ENCODE measurements around the gene PLB1.

The PLB1 gene

GRCh38 chr2:28645553-28645952 is 149.7 kb downstream of the PLB1 start:
- Mint-ChIP-seq H3K4me1 (peaks cover 26 to 31% of the 10 kb centered on the region in 2 donors), H3K27me3 (no peaks in the 10 kb centered on the region), H3K4me3 (no peak overlapping the region), H3K36me3 (no peaks in the 10 kb centered on the region), H3K9me3 (no peaks in the 10 kb centered on the region), H3K27ac (no peak overlapping the region)
- DNase-seq, result no peak
- ATAC-seq (replicated peaks), result no peak

GRCh38 chr2:28647682-28648081 is 151.8 kb downstream of the PLB1 start:
- ATAC-seq (replicated peaks) (peak; percentile 43 to 66), DNase-seq (no peak)
- no peaks in the 10 kb centered on the region for H3K36me3 Mint-ChIP-seq
- peaks cover 27 to 33% of the 10 kb centered on the region in 2 donors for H3K4me1 Mint-ChIP-seq
- H3K27me3 Mint-ChIP-seq, result no peaks in the 10 kb centered on the region
- no peaks in the 10 kb centered on the region for H3K9me3 Mint-ChIP-seq
- H3K4me3 Mint-ChIP-seq, result no peak overlapping the region
- no peak overlapping the region for H3K27ac Mint-ChIP-seq

- ATAC-seq (replicated peaks) (peak; percentile 37 to 51), DNase-seq (no peak)
- no peaks in the 10 kb centered on the region for H3K27me3 Mint-ChIP-seq
- peak overlapping the region; percentile 83 for H3K27ac Mint-ChIP-seq
- H3K4me1 Mint-ChIP-seq, result peaks cover 27 to 33% of the 10 kb centered on the region in 2 donors
- H3K4me3 Mint-ChIP-seq, result no peak overlapping the region
- no peaks in the 10 kb centered on the region for H3K9me3 Mint-ChIP-seq
- H3K36me3 Mint-ChIP-seq, result no peaks in the 10 kb centered on the region
These were observed 152.3 kb downstream of the PLB1 start for GRCh38 chr2:28648147-28648546.

- ATAC-seq (replicated peaks), result peak; percentile 3 to 16
- Mint-ChIP-seq H3K27ac (peak overlapping the region; percentile 84), H3K4me3 (no peak overlapping the region), H3K9me3 (no peaks in the 10 kb centered on the region), H3K4me1 (peaks cover 27 to 33% of the 10 kb centered on the region in 2 donors), H3K27me3 (no peaks in the 10 kb centered on the region), H3K36me3 (no peaks in the 10 kb centered on the region)
- no peak for DNase-seq
These were observed 153.0 kb downstream of the PLB1 start for GRCh38 chr2:28648671-28649395.

GRCh38 chr2:28649481-28650265 is 153.8 kb downstream of the PLB1 start:
- DNase-seq (peak; percentile 19), ATAC-seq (replicated peaks) (peak; percentile 88 to 90)
- Mint-ChIP-seq H3K9me3 (no peaks in the 10 kb centered on the region), H3K4me3 (peak overlapping the region in 1 of 2 donors; percentile 33), H3K4me1 (peaks cover 32 to 39% of the 10 kb centered on the region in 2 donors), H3K27me3 (no peaks in the 10 kb centered on the region), H3K36me3 (no peaks in the 10 kb centered on the region), H3K27ac (peak overlapping the region; percentile 84)

- peak overlapping the region; percentile 75 for H3K27ac Mint-ChIP-seq
- H3K4me3 Mint-ChIP-seq, result peak overlapping the region in 1 of 2 donors; percentile 19
These were observed 154.4 kb downstream of the PLB1 start for GRCh38 chr2:28650266-28650584.

GRCh38 chr2:28652217-28652616 is 156.4 kb downstream of the PLB1 start:
- H3K27ac Mint-ChIP-seq, result no peak overlapping the region
- no peaks in the 10 kb centered on the region for H3K36me3 Mint-ChIP-seq
- H3K4me1 Mint-ChIP-seq, result peaks cover 37 to 46% of the 10 kb centered on the region in 2 donors
- no peak for DNase-seq
- H3K27me3 Mint-ChIP-seq, result peaks cover 0 to under 1% of the 10 kb centered on the region in 2 donors
- H3K4me3 Mint-ChIP-seq, result no peak overlapping the region
- no peak for ATAC-seq (replicated peaks)
- H3K9me3 Mint-ChIP-seq, result no peaks in the 10 kb centered on the region

More at GRCh38 chr2:28650266-28650584, 154.4 kb downstream of the PLB1 start:
- Mint-ChIP-seq H3K9me3 (no peaks in the 10 kb centered on the region), H3K4me1 (peaks cover 32 to 39% of the 10 kb centered on the region in 2 donors), H3K36me3 (no peaks in the 10 kb centered on the region), H3K27me3 (no peaks in the 10 kb centered on the region)
- ATAC-seq (replicated peaks) (no peak), DNase-seq (no peak)

GRCh38 chr2:28653892-28654662 is 158.2 kb downstream of the PLB1 start:
- Mint-ChIP-seq H3K36me3 (no peaks in the 10 kb centered on the region), H3K4me1 (peaks cover 26 to 29% of the 10 kb centered on the region in 2 donors), H3K27ac (no peak overlapping the region), H3K4me3 (no peak overlapping the region), H3K9me3 (no peaks in the 10 kb centered on the region), H3K27me3 (peaks cover 0 to 3% of the 10 kb centered on the region in 2 donors)
- DNase-seq (no peak), ATAC-seq (replicated peaks) (no peak)

- H3K4me1 Mint-ChIP-seq, result peaks cover 19 to 22% of the 10 kb centered on the region in 2 donors
- no peaks in the 10 kb centered on the region for H3K36me3 Mint-ChIP-seq
- no peak overlapping the region for H3K4me3 Mint-ChIP-seq
- DNase-seq, result no peak
- H3K9me3 Mint-ChIP-seq, result no peaks in the 10 kb centered on the region
- no peak for ATAC-seq (replicated peaks)
- H3K27me3 Mint-ChIP-seq, result peaks cover 0 to 3% of the 10 kb centered on the region in 2 donors
- H3K27ac Mint-ChIP-seq, result no peak overlapping the region
These were observed 158.9 kb downstream of the PLB1 start for GRCh38 chr2:28654663-28655320.

- peaks cover 0 to 3% of the 10 kb centered on the region in 2 donors for H3K27me3 Mint-ChIP-seq
- no peak for ATAC-seq (replicated peaks)
- no peak overlapping the region for H3K27ac Mint-ChIP-seq
- DNase-seq, result no peak
- H3K4me3 Mint-ChIP-seq, result no peak overlapping the region
- H3K4me1 Mint-ChIP-seq, result peaks cover 10 to 13% of the 10 kb centered on the region in 2 donors
- no peaks in the 10 kb centered on the region for H3K36me3 Mint-ChIP-seq
- H3K9me3 Mint-ChIP-seq, result no peaks in the 10 kb centered on the region
These were observed 161.2 kb downstream of the PLB1 start for GRCh38 chr2:28656937-28657615.

- DNase-seq (no peak), ATAC-seq (replicated peaks) (no peak)
- H3K9me3 Mint-ChIP-seq, result no peaks in the 10 kb centered on the region
- H3K27ac Mint-ChIP-seq, result no peak overlapping the region
- H3K27me3 Mint-ChIP-seq, result peaks cover 0 to 3% of the 10 kb centered on the region in 2 donors
- H3K36me3 Mint-ChIP-seq, result no peaks in the 10 kb centered on the region
- H3K4me1 Mint-ChIP-seq, result peaks cover 10 to 13% of the 10 kb centered on the region in 2 donors
- H3K4me3 Mint-ChIP-seq, result no peak overlapping the region
These were observed 162.5 kb downstream of the PLB1 start for GRCh38 chr2:28658369-28658768.

GRCh38 chr2:28659127-28659526 is 163.3 kb downstream of the PLB1 start:
- Mint-ChIP-seq H3K4me1 (peaks cover 10 to 13% of the 10 kb centered on the region in 2 donors), H3K9me3 (no peaks in the 10 kb centered on the region), H3K4me3 (no peak overlapping the region), H3K27ac (no peak overlapping the region), H3K27me3 (peaks cover 0 to 3% of the 10 kb centered on the region in 2 donors), H3K36me3 (no peaks in the 10 kb centered on the region)
- ATAC-seq (replicated peaks) (no peak), DNase-seq (no peak)

- peaks cover 0 to 4% of the 10 kb centered on the region in 2 donors for H3K9me3 Mint-ChIP-seq
- ATAC-seq (replicated peaks) (no peak), DNase-seq (no peak)
- peaks cover 0 to 7% of the 10 kb centered on the region in 2 donors for H3K27me3 Mint-ChIP-seq
- H3K4me3 Mint-ChIP-seq, result no peak overlapping the region
- H3K36me3 Mint-ChIP-seq, result no peaks in the 10 kb centered on the region
- no peak overlapping the region for H3K27ac Mint-ChIP-seq
- H3K4me1 Mint-ChIP-seq, result no peaks in the 10 kb centered on the region
These were observed 165.7 kb downstream of the PLB1 start for GRCh38 chr2:28661589-28662001.

Data from stimulated activated naive B cell treated with anti-CD40 and anti-IgM and Interleukin-4, amounts not matched to agents 10 μg/mL and 1 μg/mL and 100 μg/mL, for 72 hours (primary cell).